NB4 (cell line): ENCODE data around the gene ARMC3.
"Not testable (repeated sequence)": the region's sequence is repeated elsewhere in the genome, so short reads cannot be mapped to it uniquely, and the experiment has no call there.

ENCODE experiments used
- MYC ChIP-seq: IDR thresholded peaks from 2 replicates; pipeline ENCODE4 v1.6.1; 2011; ENCODE audit warnings: low read depth, low read length
- POLR2A ChIP-seq: IDR thresholded peaks from 2 replicates; pipeline ENCODE4 v1.6.1; 2011; ENCODE audit warnings: mild to moderate bottlenecking; ENCODE audit not compliant: insufficient read length; ENCODE audit errors: extremely low read depth
- TF ChIP-seq, protein P1 (sequence below): IDR thresholded peaks from one replicate; pipeline ENCODE4 v1.5.1; 2012; ENCODE audit warnings: low read depth, low read length

DNA sequence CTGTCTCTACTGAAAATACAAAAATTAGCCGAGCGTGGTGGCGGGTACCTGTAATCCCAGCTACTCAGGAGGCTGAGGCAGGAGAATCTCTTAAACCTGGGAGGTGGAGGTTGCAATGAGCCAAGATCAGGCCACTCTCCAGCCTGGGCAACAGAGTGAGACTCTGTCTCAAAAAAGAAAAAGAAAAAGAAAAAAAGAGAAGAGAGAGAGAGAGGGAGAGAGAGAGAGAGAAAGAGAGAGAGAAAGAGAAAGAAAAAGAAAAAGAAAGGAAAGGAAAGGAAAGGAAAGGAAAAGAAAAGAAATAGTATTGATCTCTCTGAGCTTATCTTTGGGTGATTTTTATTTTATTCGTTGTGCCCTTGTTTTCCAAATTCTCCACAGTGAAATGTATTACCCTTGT lies 1.2 kb downstream of the ARMC3 start:
- TF ChIP-seq POLR2A, MYC: not testable (repeated sequence)
- TF ChIP-seq, protein P1, sequence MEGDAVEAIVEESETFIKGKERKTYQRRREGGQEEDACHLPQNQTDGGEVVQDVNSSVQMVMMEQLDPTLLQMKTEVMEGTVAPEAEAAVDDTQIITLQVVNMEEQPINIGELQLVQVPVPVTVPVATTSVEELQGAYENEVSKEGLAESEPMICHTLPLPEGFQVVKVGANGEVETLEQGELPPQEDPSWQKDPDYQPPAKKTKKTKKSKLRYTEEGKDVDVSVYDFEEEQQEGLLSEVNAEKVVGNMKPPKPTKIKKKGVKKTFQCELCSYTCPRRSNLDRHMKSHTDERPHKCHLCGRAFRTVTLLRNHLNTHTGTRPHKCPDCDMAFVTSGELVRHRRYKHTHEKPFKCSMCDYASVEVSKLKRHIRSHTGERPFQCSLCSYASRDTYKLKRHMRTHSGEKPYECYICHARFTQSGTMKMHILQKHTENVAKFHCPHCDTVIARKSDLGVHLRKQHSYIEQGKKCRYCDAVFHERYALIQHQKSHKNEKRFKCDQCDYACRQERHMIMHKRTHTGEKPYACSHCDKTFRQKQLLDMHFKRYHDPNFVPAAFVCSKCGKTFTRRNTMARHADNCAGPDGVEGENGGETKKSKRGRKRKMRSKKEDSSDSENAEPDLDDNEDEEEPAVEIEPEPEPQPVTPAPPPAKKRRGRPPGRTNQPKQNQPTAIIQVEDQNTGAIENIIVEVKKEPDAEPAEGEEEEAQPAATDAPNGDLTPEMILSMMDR = not testable (repeated sequence)
